Adrenal gland (tissue), 5 donors: Measurements from ENCODE around the gene CACHD1.

Source experiments
- CTCF ChIP-seq, 6 experiments: fragments of 450-650 bp in 4 of 6; fragments of 200-600 bp in 2 of 6; sonication (generic) in 1 of 6; IDR thresholded peaks; 1 replicate in 5 of 6; 2 replicates in 1 of 6; pipeline versions ENCODE4 v1.5.1 to v1.8.0; 2016 to 2021; ENCODE audit warnings: antibody characterized with exemption in 6 of 6, mild to moderate bottlenecking in 2 of 6, moderate library complexity in 1 of 6
- POLR2A ChIP-seq, 2 donors: fragments of 450-650 bp; IDR thresholded peaks; one replicate each; pipeline ENCODE4 v1.6.1; 2017; ENCODE audit warnings: antibody characterized with exemption in 2 of 2, mild to moderate bottlenecking in 2 of 2, moderate library complexity in 1 of 2
- donor health status: DM: no; HTN: no; CAD: no.

GRCh38 chr1:64466033-64466432 is 3.9 kb upstream of the CACHD1 start:
- TF ChIP-seq CTCF (IDR thresholded peaks at IDR 0.05) (no peak), POLR2A (IDR thresholded peaks at IDR 0.05) (no peak)
